Panc1 (cell line): ENCODE data around the gene VASP. TPM values are rescaled to one million over a fixed set of nuclear protein-coding genes. Genes with fewer than 3 reads are reported as not detected.

ENCODE experiments used
- ATAC-seq: fragments of 200-7000 bp; cut with Tn5 transposase; 2 replicates; pipeline ENCODE4 v1.9.1; 2020; ENCODE audit warnings: mild to moderate bottlenecking, moderate library complexity
- BruUV-seq: library from RNA; stranded (reverse); fragments of 400-500 nt; replicated peaks from 2 replicates; lab custom pipeline; 2021; lab: Mats Ljungman, UMichigan
- CTCF ChIA-PET: fragments of 300-600 bp; sonication (Branson Sonifier 250); formaldehyde crosslinking; loops from one replicate; lab custom pipeline; 2022; ENCODE audit warnings: antibody characterized with exemption; lab: Charles Lee
- POLR2A ChIA-PET: fragments of 300-600 bp; sonication (Branson Sonifier 250); formaldehyde crosslinking; loops from one replicate; lab custom pipeline; 2022; ENCODE audit warnings: antibody characterized with exemption; lab: Charles Lee
- DNase-seq: peaks from one replicate; pipeline ENCODE4 v3.0.0-alpha.2; 2010; ENCODE audit warnings: low read depth, low spot score
- H3K27ac ChIP-seq: 2 replicates; pipeline ENCODE4 v1.5.1; 2011; ENCODE audit warnings: mild to moderate bottlenecking, low read length, inconsistent platforms
- H3K27me3 ChIP-seq: fragments of 200-500 bp; sonication (Bioruptor generic); 2 replicates; pipeline ENCODE4 v1.6.0; 2014; ENCODE audit warnings: low read length, inconsistent platforms; ENCODE audit not compliant: control insufficient read depth, insufficient read depth
- H3K36me3 ChIP-seq: fragments of 200-500 bp; sonication (Bioruptor generic); 2 replicates; pipeline ENCODE4 v1.5.1; 2014; ENCODE audit warnings: inconsistent platforms, mild to moderate bottlenecking, low read length, moderate library complexity; ENCODE audit not compliant: control insufficient read depth, insufficient read depth
- H3K4me1 ChIP-seq: 2 replicates; pipeline ENCODE4 v1.5.1; 2011; ENCODE audit warnings: inconsistent platforms, mild to moderate bottlenecking, low read length, moderate library complexity; ENCODE audit not compliant: control insufficient read depth, insufficient read depth
- H3K4me3 ChIP-seq, 2 experiments: 2 replicates each; pipeline ENCODE4 v1.5.1; 2011 to 2012; ENCODE audit warnings: low read depth in 2 of 2, low read length in 2 of 2, mild to moderate bottlenecking in 2 of 2, inconsistent platforms in 1 of 2, moderate library complexity in 1 of 2
- H3K9me3 ChIP-seq: fragments of 200-500 bp; sonication (Bioruptor generic); 2 replicates; pipeline ENCODE4 v1.5.1; 2014; ENCODE audit warnings: low read depth, mild to moderate bottlenecking, inconsistent platforms, low read length, moderate library complexity; ENCODE audit not compliant: control insufficient read depth, insufficient read depth
- POLR2AphosphoS5 ChIP-seq: IDR thresholded peaks from 2 replicates; pipeline ENCODE4 v1.6.1; 2012; ENCODE audit warnings: mild to moderate bottlenecking, low read depth, low read length, moderate library complexity
- SIN3A ChIP-seq: IDR thresholded peaks from 2 replicates; pipeline ENCODE4 v1.6.1; 2012; ENCODE audit warnings: low read depth, mild to moderate bottlenecking, low read length, moderate library complexity, borderline replicate concordance; ENCODE audit not compliant: insufficient read depth
- TCF7L2 ChIP-seq: IDR thresholded peaks from 2 replicates; pipeline ENCODE4 v1.6.1; 2011; ENCODE audit warnings: mild to moderate bottlenecking, low read depth, low read length, inconsistent platforms
- in situ Hi-C: cut with HindIII; loops from 2 replicates; pipeline ENCODE4 v1.10.0; 2016; ENCODE audit warnings: low sequenced_read_pairs, low pct_unique_long_range_greater_than_20kb
- intact Hi-C: fragments of 100-400 bp; cut with micrococcal nuclease; formaldehyde crosslinking; loops from one replicate; pipeline ENCODE4 v1.10.0; 2022; ENCODE audit not compliant: unreplicated experiment
- total RNA-seq: library from RNA; stranded (reverse); gene quantifications from one replicate; pipeline ENCODE4 v1.2.1, GENCODE V29; 2021; ENCODE audit not compliant: unreplicated experiment
- TF ChIP-seq, protein P1 (sequence below): fragments of 450-650 bp; IDR thresholded peaks from 2 replicates; pipeline ENCODE4 v1.5.1; 2017; ENCODE audit warnings: mild to moderate bottlenecking
- TF ChIP-seq, protein P2 (sequence below), 2 experiments: IDR thresholded peaks; 2 replicates each; pipeline ENCODE4 v1.6.1; 2011 to 2012; ENCODE audit warnings: low read depth in 2 of 2, control low read depth in 1 of 2, low read length in 1 of 2, mild to moderate bottlenecking in 1 of 2, moderate library complexity in 1 of 2; ENCODE audit not compliant: insufficient read depth in 1 of 2

Gene VASP
- total RNA-seq, 1 experiment from 2014 or later: 101 TPM

DNA sequence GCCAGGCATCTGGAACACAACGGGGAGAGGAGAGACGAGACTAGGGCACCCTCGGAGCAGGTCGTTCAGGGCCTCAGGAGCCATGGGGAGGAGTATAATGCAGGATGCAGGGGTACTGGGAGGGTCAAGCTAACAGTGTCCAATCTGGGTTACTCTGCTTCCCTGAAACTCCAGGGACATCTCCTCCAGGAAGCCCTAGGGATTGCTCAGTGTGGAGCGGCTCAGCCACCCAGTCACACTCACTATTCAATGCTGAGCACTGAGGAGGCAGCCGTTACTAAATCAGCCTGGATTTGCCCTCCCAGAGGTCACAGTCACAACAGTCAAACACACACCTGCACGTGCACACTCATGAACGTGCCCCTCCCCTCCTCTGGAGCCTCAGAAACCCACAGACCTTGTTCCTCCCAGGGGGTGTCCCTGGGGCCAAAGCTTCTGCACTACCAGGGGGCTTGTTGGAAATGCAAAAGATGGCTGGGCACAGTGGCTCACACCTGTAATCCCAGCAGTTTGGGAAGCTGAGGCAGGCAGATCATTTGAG is 46.4 kb upstream of the VASP start:
- ChIA-PET CTCF (interaction anchor here (0.5 kb wide), 1 partner anchor 13 kb away, joined by 3 read pairs; no protein-coding TSS in a partner anchor), POLR2A (no interaction called here)
- H3K27me3 ChIP-seq: no peaks in the 10 kb centered on the region
- in situ Hi-C loops (no loop called here), intact Hi-C loops (no loop called here)
- H3K27ac ChIP-seq: no peak overlapping the region
- ATAC-seq: no peak
- no peaks in the 10 kb centered on the region for H3K36me3 ChIP-seq
- no peak overlapping the region for H3K4me3 ChIP-seq
- no TSS peak for BruUV-seq
- peaks cover 5% of the 10 kb centered on the region for H3K4me1 ChIP-seq
- DNase-seq: no peak
- no peaks in the 10 kb centered on the region for H3K9me3 ChIP-seq
- TF ChIP-seq SIN3A (no peak), POLR2AphosphoS5 (no peak), TCF7L2 (no peak)
- TF ChIP-seq, protein P1, sequence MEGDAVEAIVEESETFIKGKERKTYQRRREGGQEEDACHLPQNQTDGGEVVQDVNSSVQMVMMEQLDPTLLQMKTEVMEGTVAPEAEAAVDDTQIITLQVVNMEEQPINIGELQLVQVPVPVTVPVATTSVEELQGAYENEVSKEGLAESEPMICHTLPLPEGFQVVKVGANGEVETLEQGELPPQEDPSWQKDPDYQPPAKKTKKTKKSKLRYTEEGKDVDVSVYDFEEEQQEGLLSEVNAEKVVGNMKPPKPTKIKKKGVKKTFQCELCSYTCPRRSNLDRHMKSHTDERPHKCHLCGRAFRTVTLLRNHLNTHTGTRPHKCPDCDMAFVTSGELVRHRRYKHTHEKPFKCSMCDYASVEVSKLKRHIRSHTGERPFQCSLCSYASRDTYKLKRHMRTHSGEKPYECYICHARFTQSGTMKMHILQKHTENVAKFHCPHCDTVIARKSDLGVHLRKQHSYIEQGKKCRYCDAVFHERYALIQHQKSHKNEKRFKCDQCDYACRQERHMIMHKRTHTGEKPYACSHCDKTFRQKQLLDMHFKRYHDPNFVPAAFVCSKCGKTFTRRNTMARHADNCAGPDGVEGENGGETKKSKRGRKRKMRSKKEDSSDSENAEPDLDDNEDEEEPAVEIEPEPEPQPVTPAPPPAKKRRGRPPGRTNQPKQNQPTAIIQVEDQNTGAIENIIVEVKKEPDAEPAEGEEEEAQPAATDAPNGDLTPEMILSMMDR: no peak
- TF ChIP-seq, protein P2, sequence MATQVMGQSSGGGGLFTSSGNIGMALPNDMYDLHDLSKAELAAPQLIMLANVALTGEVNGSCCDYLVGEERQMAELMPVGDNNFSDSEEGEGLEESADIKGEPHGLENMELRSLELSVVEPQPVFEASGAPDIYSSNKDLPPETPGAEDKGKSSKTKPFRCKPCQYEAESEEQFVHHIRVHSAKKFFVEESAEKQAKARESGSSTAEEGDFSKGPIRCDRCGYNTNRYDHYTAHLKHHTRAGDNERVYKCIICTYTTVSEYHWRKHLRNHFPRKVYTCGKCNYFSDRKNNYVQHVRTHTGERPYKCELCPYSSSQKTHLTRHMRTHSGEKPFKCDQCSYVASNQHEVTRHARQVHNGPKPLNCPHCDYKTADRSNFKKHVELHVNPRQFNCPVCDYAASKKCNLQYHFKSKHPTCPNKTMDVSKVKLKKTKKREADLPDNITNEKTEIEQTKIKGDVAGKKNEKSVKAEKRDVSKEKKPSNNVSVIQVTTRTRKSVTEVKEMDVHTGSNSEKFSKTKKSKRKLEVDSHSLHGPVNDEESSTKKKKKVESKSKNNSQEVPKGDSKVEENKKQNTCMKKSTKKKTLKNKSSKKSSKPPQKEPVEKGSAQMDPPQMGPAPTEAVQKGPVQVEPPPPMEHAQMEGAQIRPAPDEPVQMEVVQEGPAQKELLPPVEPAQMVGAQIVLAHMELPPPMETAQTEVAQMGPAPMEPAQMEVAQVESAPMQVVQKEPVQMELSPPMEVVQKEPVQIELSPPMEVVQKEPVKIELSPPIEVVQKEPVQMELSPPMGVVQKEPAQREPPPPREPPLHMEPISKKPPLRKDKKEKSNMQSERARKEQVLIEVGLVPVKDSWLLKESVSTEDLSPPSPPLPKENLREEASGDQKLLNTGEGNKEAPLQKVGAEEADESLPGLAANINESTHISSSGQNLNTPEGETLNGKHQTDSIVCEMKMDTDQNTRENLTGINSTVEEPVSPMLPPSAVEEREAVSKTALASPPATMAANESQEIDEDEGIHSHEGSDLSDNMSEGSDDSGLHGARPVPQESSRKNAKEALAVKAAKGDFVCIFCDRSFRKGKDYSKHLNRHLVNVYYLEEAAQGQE (IDR thresholded peaks at IDR 0.05; ENCODE audit: insufficient read depth in 1 of 2, low read depth in 2 of 2, low read length in 1 of 2): no peak

DNA sequence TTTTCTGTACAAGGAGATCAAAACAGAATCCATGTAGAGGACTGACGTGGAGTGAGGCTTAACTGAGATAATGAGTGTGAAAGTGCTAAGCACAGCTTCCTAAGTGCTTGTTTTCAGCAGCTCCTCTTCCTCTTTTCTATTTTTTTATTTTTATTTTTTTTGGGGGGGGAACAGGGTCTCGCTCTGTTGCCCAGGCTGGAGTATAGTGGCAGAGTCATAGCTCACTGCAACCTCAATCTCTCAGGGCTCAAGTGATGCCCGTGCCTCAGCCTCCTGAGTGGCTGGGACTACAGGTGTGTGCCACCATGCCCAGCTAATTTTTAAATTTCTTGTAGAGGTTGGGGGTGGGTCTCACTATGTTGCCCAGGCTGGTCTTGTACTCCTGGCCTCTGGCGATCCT is 45.1 kb upstream of the VASP start:
- H3K27ac ChIP-seq: no peak overlapping the region
- DNase-seq: no peak
- H3K36me3 ChIP-seq: no peaks in the 10 kb centered on the region
- intact Hi-C loops (no loop called here), in situ Hi-C loops (no loop called here)
- H3K9me3 ChIP-seq: no peaks in the 10 kb centered on the region
- no TSS peak for BruUV-seq
- no peaks in the 10 kb centered on the region; the same call in 1 of the 2 replicates for H3K4me1 ChIP-seq
- ATAC-seq: no peak
- POLR2A ChIA-PET: no interaction called here
- no peak overlapping the region for H3K4me3 ChIP-seq
- no peaks in the 10 kb centered on the region for H3K27me3 ChIP-seq
- CTCF ChIA-PET: interaction anchor here (0.6 kb wide), 1 partner anchor 37 kb away, joined by 5 read pairs; no protein-coding TSS in a partner anchor
- TF ChIP-seq, protein P1: no peak
- TF ChIP-seq, protein P2 (IDR thresholded peaks at IDR 0.05; ENCODE audit: insufficient read depth in 1 of 2, low read depth in 2 of 2, low read length in 1 of 2): no peak
- no peak for TF ChIP-seq SIN3A
- TF ChIP-seq POLR2AphosphoS5: no peak
- TF ChIP-seq TCF7L2: no peak
